ENCODE results near the gene RAB3C.
"Not testable (repeated sequence)": the region's sequence is repeated elsewhere in the genome, so short reads cannot be mapped to it uniquely, and the experiment has no call there.

RAB3C gene, protein sequence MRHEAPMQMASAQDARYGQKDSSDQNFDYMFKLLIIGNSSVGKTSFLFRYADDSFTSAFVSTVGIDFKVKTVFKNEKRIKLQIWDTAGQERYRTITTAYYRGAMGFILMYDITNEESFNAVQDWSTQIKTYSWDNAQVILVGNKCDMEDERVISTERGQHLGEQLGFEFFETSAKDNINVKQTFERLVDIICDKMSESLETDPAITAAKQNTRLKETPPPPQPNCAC

DNA sequence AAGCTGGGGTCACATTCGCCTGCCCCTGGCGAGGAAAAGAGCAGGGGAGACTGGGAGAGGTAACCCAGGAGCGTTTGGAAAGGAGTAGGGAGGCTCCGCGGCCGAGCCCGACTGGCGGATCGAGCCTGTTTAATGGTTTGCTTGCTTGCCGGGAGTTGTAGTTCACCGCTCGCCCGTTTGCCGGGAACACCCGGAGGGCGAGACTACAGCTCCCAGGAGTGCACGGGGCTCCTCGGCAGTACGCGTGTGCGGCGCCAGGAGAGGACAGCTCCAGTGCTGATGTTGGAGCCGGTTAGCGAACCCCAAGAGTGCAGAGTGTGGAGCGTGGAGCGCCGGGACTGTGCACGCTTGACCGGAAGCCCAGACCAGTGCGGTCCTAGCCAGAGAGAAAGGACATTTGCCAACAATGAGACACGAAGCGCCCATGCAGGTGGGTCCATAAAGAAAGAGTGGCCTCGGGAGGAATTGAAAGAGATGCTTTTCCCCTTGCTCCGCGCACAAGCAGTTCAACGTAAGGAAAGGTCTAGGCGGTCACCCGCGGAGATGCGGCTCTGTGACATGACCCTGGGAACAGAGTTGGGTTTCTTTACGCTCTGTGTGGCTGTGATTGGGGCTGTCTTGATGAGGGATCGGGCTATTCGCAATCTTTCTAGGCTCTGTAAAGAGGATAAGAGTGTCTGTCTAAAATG, at the start of gene RAB3C:
Gene RAB3C (plus strand): TSS at position 273 of the 689 bp plus-strand sequence. CDS start 134 bp downstream, at position 407.
- DNase-seq (ENCODE audit: low read depth in 2 of 2), result peak; percentile 50 to 52

DNA sequence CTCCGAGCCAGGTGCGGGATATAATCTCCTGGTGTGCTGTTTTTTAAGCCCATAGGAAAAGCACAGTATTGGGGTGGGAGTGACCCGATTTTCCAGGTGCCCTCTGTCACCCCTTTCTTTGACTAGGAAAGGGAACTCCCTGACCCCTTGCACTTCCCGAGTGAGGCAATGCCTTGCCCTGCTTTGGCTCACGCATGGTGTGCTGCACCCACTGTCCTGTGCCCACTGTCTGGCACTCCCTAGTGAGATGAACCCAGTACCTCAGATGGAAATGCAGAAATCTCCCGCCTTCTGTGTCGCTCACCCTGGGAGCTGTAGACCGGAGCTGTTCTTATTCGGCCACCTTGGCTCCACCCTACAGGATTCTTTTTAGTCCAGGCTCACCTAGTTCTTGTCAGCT, 40.9 kb upstream of the RAB3C start:
- DNase-seq (ENCODE audit: low read depth in 2 of 2), result not testable (repeated sequence)

DNA sequence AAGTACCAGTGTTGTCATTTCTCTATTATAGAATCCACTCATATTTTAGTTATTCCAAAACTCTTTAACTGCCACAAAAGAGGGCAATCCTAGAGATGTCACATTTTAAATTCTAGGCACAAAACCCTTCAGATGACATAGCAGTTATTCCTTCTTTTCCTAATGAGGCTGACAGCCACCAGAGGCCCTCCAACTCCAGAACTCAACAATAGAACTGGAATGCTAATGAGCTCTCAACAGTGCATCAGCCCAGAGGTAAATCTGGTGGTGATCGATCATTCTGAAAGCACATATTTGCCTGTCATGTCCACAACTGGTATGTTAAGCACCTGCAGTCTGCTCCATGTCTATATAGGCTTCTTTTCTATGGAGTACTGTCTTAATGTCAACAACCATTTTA, 40.2 kb upstream of the RAB3C start:
- DNase-seq (ENCODE audit: low read depth in 2 of 2), result no peak

DNA sequence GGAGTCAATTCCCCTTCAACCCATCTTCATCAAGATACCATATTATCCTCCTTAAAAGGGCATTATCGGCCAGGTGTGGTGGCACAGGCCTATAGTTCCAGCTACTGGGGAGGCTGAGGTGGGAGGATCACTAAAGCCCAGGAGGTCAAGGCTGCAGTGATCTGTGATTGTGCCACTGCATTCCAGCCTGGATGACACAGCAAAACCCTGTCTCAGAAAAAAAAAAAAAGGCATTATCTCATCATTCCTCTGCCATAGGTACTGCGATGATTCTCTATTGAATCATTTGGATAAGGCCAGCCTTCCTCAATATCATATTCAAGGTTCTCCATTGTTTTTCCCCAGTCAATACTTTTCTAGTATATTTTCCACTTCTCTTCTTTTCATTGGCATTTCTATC, 39.2 kb upstream of the RAB3C start:
- DNase-seq (ENCODE audit: low read depth in 2 of 2), result no peak

DNA sequence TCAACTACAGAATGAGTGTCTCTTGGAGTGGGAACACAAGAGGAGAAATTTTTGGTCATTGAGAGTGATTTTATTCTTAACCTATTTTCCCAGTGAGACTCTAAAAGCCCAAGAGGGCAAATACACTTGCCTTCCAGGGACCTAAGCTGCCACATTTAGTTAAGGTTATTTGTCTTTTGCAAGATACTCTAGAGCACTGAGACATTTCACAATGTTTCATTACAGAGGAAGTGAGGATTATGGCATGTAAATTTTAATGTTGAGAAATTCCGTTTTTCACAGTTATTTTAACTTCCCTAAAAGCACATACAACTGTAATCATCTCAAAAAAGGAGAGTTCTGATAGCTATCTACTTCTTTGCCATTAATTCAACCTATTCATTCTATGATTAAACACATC, 38.7 kb upstream of the RAB3C start:
- DNase-seq (ENCODE audit: low read depth in 2 of 2), result no peak

DNA sequence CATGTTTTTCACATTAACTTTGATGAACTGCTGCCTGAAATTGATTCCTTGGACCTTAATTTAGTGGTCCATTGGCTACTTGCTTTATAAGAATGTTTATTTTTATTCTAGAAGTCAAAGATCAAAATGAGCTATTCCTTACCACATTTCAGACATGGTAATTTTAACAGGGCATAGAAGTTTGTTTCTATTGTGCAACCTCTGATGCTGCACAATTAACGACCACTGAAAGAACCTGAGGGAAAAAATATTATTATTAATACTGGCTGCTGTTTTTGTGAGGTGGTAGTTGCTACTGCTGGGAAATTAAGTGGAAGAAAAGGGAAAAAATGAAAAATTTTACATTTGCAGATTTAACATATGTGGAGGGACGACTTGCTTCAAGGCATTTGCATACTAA, 37.9 kb upstream of the RAB3C start:
- DNase-seq (ENCODE audit: low read depth in 2 of 2), result no peak

DNA sequence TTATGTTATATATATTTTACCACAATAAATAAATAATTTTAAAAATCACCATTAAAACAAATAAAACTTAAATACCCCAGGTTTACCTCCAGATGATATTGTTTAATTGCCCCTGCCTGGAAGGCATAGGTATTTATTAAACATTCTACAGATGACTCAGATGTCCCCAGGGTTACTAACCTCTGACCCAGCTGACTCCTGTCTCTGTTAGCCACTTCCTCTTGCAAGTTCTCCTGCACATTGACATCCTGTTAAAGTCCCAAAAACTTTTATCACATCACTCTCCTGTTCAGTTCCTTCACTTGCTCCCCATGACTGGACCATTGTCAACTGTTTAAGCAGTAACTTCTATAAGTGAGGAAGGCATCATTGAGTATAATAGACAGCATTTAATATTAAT, 37.0 kb upstream of the RAB3C start:
- no peak for DNase-seq (ENCODE audit: low read depth in 2 of 2)

DNA sequence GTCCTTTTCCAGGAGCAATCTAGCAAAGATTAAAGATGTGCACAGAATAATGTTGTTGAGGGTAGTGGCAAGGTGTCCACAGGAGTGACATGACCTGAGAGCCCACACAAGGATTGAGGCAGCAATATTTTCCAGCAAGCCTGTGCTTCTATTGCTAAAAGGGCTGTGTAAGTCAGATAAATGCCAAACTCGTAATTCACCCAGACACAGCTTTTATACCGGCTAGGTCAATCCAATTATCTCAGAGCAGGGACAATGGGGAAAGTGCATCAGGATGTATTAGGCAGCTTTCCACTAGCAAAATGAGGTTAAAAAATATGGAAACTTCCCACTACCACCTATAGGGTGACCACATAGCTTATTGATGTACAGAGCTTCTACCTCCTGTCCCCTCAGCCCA, 34.8 kb upstream of the RAB3C start:
- DNase-seq (ENCODE audit: low read depth in 2 of 2), result no peak

DNA sequence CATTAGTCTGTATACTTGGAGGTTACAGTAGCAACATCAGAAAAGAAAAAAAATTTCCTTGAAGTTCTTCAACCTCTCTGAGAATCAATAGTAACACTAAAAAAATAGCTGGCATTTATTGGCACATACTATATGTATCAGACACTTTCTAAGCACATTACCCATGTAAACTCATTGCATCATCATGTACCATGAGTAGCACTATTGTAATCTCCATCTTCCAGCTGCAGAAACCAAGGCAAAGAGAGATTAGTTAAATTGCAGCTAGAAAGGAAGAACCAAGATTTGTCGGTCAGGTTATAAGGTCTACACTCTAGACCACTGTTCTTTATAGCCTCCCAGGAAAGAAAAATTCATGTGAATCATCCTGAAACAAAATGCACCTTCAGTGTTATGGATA, 31.4 kb upstream of the RAB3C start:
- DNase-seq (ENCODE audit: low read depth in 2 of 2), result no peak

DNA sequence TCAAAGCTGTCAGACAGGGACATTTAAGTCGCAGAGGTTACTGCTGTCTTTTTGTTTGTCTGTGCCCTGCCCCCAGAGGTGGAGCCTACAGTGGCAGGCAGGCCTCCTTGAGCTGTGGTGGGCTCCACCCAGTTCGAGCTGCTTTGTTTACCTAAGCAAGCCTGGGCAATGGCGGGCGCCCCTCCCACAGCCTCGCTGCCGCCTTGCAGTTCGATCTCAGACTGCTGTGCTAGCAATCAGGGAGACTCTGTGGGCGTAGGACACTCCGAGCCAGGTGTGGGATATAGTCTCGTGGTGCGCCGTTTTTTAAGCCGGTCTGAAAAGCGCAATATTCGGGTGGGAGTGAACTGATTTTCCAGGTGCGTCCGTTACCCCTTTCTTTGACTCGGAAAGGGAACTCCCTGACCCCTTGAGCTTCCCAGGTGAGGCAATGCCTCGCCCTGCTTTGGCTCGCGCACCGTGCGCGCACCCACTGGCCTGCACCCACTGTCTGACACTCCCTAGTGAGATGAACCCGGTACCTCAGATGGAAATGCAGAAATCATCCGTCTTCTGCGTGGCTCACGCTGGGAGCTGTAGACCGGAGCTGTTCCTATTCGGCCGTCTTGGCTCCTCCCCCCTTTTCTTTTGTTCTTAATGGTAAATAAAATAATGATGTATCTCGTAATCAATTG, 25.1 kb upstream of the RAB3C start:
- not testable (repeated sequence) for DNase-seq (ENCODE audit: low read depth in 2 of 2)

DNA sequence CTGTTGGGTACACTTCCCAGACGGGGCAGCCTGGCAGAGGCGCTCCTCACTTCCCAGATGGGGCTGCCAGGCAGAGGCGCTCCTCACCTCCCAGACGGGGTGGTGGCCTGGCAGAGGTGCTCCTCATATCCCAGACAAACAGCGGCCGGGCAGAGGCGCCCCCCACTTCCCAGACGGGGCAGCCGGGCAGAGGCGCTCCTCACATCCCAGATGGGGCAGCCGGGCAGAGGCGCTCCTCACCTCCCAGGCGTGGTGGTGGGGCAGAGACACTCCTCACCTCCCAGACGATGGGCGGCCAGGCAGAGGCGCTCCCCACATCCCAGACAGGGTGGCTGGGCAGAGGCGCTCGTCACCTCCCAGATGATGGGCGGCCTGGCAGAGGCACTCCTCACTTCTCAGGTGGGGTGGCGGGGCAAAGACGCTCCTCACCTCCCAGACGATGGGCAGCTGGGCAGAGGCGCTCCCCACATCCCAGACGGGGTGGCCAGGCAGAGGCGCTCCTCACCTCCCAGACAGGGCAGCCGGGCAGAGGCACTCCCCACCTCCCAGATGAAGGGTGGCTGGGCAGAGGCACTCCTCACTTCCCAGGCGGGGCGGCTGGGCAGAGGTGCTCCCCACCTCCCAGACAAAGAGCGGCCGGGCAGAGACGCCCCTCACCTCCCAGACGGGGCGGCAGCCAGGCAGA, 19.7 kb upstream of the RAB3C start:
- not testable (repeated sequence) for DNase-seq (ENCODE audit: low read depth in 2 of 2)

DNA sequence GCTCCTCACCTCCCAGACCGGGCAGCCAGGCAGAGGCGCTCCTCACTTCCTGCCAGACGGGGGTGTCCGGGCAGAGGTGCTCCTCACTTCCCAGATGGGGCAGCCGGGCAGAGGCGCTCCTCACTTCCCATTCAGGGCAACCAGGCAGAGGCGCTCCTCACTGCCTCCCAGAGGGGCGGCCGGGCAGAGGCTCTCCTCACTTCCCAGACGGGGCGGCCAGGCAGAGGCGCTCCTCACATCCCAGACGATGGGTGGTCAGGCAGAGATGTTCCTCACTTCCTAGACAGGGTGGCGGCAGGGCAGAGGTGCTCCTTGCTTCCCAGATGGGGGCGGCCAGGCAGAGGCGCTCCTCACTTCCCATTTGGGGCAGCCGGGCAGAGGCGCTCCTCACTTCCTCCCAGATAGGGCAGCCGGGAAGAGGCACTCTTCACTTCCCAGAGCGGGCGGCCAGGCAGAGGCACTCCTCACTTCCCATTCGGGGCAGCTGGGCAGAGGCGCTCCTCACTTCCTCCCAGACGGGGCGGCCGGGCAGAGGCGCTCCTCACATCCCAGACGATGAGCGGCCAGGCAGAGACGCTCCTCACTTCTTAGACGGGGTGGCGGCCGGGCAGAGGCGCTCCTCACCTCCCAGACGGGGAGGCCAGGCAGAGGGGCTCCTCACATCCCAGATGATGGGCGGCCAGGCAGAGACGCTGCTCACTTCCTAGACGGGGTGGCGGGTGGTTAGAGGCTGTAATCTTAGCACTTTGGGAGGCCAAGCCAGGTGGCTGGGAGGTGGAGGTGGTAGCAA, 18.6 kb upstream of the RAB3C start:
- not testable (repeated sequence) for DNase-seq (ENCODE audit: low read depth in 2 of 2)

DNA sequence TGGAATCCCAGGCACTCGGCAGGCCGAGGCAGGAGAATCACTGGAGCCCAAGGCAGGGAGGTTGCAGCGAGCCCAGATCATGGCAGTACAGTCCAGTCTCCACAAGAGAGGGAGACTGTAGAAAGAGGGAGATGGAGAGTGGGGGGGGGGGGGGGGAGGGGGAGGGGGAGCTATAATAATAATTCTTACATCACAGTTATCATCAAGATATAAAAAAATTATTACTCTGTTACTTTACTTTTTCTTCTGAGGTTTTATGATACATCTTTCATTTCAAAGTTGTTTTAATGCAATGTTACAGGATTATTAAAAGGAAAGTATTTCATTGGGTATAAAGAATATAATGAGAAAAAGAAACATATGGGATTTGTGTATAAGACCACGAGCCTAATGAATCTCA, 17.8 kb upstream of the RAB3C start:
- no peak for DNase-seq (ENCODE audit: low read depth in 2 of 2)

DNA sequence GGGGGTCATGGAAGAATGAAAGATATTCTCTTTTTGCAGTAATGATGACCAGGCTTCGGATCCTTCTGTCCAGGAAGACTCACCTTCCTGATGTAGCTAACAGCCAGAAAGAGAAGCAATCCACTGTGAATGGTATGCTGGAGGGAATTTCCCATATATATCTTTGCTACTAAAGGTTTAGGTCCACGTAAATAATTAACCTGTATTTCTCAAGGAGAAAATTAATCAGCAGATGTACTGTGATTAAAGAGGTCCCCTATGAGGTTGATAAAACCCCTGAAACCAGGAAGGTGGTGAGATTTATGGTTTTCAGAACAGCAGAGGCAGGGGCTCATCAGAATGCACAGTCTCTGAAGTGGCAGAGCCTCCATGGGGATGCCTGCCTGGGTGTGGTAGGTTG, 11.4 kb upstream of the RAB3C start:
- no peak for DNase-seq (ENCODE audit: low read depth in 2 of 2)

DNA sequence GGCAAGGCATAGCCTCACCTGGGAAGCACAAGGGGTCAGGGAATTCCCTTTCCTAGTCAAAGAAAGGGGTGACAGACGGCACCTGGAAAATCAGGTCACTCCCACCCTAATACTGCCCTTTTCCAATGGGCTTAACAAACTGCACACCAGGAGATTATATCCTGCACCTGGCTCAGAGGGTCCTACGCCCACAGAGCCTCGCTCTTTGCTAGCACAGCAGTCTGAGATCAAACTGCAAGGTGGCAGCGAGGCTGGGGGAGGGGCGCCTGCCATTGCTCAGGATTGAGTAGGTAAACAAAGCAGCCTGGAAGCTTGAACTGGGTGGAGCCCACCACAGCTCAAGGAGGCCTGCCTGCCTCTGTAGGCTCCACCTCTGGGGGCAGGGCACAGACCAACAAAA, 9.9 kb upstream of the RAB3C start:
- not testable (repeated sequence) for DNase-seq (ENCODE audit: low read depth in 2 of 2)

DNA sequence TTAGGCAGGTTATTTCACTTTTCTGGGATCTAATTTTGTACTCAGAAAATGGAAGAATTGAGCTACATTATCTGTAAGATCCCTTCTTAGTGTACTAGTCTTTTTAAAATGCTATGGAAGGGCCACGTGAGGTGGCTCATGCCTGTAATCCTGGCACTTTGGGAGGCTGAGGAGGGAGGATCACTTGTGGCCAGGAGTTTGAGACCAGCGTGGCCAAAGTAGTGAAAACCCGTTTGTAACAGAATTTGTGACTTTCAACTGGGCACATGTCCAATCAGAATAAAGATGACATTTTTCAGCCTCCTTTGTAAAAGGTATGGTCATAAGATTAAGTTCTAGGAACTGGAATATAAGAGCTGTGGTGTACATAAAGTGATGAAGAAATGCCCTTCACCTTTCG, 3.1 kb upstream of the RAB3C start:
- no peak for DNase-seq (ENCODE audit: low read depth in 2 of 2)

DNA sequence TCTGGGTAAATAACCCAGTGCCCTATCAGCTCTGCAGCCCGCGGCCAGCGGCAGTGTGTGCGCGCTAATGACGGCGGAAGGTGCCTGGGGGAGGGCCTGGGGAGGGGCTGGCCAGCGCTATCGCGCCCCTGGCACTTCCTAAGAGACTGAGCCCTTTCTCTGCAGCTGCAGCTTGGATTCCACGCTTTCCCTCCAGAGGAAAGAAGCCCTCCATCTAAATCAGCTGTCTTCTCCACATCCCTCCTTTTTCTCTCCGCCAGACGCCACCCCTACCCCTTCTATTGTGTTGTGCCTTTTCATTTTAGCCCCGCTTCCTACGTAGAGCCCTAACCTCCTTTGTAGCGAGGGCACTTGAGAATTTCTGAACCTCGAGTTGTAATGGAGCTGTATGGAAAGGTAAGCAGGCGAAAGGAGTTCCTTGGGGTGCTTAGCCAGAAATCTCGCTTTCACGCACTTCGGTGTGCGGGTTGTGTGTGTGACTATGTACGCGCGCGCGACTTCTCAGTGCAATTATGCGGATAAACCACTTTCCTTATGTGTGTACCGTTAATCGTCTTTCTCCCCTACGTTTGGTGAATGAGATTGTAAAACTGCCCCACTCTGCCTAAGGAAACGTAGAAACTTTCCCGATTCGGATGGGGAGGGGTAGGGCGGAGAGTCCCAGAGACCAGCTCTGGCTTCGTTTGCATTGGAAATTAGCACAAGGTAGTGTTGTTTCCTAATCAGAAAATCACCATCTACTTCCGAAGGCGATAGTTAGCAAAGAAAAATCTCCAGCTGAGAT, 664 bp upstream of the RAB3C start:
- DNase-seq (ENCODE audit: low read depth in 2 of 2), result no peak

DNA sequence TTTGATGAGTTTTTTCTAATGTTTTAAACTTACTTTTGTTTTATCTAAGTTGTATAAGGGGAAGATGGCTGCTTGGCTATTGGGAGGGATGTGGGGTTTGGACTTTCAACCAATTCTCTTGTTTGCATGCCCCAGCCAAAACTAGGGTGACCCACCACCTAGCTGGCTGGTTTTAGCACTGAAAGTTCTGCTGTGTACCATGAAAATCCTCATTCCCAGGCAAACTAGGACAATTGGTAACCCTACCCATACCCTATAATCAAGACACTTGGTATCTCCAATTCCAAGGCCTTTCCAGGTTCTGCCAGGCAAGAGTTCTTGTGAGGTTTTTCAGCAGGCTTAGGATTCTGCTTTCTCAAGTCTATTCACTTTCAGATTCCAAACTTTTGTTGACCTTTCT, 13.1 kb downstream of the RAB3C start:
- DNase-seq (ENCODE audit: low read depth in 2 of 2), result no peak

DNA sequence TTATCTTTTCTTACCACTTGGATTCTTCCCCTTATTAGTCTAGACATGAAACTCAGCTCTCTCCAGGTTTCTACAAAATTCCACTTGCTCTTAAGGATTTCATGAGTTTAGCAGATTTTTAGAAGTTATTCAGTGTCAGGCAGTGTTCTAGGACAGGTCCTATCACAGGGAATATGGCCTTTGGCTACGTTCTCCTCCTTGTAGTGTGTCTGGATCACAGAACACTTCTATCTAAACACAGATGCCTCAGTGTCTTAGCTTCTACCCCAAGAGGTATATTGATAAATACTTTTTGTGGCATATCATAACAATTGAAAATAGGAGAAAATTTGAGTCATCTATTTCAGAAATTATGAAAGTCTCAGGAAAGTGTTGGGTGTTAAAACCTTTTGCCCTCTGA, 15.6 kb downstream of the RAB3C start:
- no peak for DNase-seq (ENCODE audit: low read depth in 2 of 2)

DNA sequence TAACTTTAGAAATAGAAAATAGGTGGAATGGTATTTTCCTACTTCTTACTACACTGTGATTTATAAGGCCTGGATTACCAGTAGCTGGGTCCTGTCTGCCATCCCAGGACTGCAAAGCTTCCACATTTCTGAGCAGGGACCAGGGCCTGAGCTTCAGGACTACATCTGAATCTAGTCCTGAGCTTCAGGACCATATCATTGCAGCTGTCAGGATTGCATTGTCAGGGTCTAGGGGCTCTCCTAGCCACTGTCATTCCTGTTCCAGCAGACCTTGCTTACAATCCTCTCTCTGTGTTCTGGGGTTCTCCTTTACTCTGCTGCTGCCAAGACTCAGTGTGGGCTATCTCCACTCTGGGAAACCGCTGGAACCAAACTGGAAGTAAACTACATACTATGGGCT, 16.3 kb downstream of the RAB3C start:
- DNase-seq (ENCODE audit: low read depth in 2 of 2), result no peak

DNA sequence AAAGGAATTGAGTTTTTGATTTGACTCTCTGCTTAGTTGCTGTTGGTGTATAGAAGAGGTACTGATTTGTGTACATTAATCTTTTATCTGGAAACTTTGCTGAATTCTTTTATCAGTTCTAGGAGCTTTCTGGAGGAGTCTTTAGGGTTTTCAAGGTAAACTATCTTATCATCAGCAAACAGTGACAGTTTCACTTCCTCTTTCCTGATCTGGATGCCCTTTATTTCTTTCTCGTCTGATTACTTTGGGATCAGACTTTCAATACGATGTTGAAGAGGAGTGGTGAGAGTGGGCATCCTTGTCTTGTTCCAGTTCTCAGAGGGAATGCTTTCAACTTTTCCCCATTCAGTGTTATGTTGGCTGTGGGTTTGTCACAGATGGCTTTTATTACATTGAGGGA, 17.7 kb downstream of the RAB3C start:
- not testable (repeated sequence) for DNase-seq (ENCODE audit: low read depth in 2 of 2)

All from stimulated activated CD4-positive, alpha-beta T cell treated with anti-CD3 and anti-CD28 coated beads, Interleukin-15, amount 100 ng/mL, for 48 hours (primary cell).